GM10847 (cell line): ENCODE measurements around the gene ARL14EPL.

Source experiments
- POLR2A ChIP-seq: IDR thresholded peaks from 2 replicates; pipeline ENCODE4 v1.6.1; 2011; ENCODE audit not compliant: insufficient read length; ENCODE audit errors: extremely low read depth

The ARL14EPL gene

DNA sequence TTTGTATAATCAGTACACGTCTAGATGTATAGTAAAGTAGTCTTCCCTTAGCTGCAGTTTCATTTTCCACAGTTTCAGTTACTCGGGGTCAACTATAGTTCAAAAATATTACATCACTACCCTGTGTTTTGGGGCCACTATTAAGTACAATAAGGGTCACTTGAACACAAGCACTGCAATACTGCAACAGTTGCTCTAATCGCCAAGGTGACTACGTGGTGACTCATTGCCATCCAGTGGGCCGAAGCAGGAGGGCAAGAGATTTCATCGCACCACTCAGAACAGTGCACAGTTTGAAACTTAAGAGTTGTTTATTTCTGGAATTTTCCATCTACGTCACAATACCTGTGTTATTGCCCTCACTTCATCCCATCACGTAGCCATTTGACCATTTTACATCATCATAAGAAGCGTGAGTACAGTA, at the start of gene ARL14EPL:
Gene ARL14EPL, plus strand, starts transcription at position 379 of the 424 bp plus-strand sequence. CDS start 18,994 bp downstream, outside the sequence.
- no peak for TF ChIP-seq POLR2A

DNA sequence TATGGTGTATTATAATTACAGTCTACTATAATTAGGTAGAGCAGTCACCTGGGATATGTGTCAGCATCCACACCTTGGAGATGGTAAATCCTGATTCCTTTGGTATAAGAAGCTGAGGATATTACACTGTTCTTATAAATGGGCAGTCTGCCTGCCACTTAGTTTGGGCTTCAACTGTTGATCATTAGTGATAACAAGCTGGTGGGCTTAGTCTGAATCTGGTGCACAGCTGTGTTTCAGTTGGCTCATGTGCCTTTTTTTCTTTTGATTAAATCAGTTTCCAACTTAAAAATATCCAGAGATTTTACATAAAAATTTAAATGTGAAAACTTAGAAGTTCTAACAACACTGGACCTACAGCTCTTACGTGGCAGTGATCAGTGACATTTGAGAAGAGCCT, 48.8 kb upstream of the ARL14EPL start:
- TF ChIP-seq POLR2A = no peak

DNA sequence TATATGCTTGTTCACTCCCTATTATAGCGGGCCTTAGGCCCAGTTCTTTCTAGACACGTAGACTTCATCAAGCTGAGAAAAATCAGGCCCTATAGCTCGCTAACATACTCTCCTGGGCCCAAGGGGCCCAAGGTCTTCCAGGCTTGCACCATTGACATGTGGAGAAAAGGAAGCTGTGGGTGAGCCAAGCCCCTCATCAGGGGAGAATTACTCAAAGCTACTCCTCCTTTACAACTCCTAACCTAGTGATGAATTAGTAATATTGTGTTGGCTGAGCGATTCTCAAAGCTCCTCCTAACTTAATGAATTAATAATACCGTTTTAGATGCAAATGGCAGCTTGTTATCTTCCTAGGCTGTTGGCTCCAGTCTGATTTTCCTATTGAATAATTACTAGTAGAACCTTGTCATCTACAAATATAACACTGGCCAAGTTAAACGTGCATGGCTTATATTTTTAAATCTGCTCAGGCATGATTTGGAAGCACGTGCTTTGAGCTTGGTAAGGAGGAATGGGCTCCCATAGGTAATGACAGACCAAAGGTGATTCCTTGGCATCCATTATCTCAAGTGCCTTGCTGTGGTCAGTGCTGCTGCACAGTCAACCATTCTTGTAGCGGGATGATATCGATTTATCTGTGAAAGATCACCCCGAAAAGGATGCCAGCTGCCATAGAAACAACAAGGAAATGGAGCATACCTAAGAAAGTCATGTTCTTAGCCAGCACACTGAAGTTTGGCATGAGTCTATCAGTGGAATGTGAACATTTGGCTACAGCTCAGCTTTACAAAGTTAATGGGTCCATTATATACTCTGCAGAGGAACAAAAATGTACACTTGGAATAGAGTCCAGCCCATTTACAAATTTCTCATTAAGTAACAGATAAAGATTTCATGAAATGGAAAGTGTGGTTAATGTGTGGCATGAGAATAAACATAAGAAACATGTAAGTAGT, 46.2 kb upstream of the ARL14EPL start:
- TF ChIP-seq POLR2A = no peak

DNA sequence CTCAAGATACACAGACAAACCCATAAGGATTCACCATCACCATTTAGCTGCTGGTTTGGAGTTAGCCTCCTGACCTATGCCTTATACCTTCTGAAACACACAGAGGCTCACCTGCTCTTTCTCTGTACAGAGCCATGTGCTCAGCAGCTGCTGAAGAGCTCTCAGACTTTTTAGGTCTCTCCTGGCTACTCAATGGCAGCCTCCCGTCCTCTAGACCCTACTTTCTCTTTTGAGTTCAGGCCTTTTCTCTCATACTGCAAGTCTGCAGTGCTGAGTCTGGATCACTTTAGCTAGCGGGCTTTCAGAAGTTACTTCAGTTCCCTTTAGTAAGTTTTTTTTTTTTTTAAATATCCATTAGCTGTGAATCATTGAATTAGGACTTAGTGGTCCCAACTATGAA, 44.3 kb upstream of the ARL14EPL start:
- no peak for TF ChIP-seq POLR2A

DNA sequence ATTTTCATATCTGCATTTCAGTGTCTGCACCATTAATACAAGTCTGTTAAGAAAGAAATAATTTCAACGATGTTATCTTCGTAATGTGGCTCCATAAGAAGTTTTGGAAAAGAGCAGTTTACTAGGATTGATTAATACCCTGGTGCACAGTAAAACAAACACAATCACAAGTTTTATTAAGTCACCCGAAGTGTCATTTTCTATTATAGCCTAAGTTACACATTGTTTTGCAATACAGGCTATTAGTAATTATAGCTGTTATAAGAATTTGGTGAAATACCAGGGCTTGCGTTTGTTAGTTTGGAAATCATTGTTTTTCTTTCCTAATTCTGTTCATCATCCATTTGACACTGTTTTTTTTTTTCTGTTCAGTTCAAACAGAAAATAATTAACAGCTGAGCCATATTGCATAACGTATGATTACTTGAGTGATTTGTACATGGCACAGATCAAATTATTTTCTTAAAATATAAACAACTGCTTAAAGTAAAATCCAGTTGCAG, 39.4 kb upstream of the ARL14EPL start:
- TF ChIP-seq POLR2A = no peak

DNA sequence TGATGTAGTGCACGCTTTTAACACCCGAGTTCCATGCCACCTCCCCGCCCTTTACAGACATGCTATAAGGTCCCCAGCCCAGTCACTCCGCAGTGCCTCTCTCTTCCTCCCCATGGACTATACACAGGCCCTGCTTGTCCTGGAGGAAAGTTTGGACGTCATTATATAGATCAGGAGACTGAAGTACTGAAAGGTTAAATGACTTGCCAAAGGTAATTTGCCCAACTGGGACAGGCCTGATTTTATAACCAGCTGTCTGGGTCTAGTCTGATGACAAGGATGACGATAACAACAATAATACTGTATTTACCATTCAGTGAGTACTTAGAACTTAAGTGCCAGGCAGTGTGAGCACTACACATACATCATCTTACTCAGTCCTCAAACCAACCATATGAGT, 36.9 kb upstream of the ARL14EPL start:
- no peak for TF ChIP-seq POLR2A

DNA sequence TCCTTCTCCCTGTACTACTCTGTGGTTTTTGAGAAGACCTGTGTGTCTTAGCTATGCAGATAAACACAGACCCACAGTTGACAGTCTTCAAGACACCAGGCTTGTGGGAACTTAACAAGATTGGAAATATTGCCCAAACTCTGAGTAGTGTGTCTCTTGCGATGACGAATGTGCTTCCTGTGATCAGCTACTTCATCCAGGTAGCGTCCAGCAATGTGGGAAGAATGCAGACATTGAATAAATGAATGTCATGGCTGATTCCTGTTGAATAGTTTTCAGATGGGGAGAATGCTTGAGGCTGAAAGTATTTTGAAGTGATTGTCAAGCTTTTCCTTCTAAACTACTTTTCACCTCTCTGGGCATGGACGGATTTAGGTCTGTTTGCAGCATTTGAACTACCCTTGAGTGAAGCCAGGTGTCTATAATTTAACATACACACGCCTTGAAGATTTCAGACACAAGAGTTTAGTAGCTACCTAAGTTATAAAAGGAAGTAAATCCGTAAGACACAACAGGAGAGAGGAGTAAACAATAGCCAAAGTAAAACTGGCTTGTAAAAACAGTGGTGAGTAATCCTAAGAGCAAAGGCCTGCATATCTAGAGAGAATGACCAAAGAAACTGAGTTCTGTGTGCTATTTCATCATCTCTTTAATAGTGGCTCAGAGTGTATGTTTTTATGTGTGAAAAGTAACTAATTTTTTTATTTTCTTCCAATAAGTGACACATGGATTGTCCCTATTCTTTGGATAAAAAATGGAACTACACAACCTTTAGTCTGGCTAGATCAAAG, 30.0 kb upstream of the ARL14EPL start:
- TF ChIP-seq POLR2A = no peak

DNA sequence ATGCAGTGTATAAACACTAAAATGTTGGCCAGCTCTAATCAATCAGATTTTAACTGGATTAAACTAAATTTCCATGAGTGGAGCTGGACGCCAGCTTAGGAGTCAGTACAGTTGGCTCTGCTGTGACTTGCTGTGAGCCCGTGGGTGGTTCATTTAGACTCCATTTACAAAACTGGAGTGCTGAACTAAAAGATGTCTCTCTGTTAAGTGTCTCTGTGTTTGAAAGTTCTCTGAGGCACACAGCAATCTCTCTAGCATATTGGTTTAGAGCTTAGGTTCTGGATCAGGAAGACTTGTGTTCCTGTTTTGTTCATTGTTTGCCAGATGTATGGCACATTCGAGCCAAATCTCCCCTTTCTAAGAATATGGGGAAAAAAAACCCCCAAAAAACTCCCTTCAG, 28.0 kb upstream of the ARL14EPL start:
- no peak for TF ChIP-seq POLR2A

DNA sequence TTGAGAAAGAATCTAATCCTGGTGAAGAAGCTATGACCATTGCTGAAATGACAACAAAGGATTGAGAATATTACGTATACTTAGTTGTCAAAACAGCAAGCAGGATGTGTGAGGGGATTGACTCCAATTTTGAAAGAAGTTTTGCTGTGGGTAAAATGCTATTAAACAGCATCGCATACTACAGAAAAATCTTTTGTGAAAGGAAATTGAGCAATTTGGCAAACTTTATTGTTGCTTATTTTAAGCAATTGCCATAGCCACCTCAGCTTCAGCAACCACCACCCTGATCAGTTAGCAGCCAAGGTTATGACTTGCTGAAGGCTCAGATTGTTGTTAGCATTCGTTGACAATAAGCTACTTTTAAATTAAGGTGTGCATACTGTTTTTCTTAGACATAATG, 22.5 kb upstream of the ARL14EPL start:
- no peak for TF ChIP-seq POLR2A

DNA sequence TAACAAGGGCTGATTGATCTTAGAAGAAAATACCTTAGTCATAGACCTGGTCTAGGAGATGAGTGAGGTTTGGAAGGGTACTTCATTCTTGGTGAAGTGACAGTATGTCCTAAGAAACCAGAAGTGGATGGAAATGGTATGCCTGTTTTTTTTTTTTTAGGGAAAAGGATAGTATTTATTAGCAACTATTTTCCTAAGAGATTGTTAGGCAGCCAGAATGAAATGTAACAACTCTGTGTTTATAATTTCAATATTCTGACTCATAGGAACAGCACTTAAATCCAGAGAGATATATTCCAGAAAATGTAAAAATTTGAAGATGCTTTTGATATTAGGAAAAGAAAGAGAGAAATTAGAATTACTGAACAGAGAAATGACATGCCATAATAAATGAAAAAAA, 21.2 kb upstream of the ARL14EPL start:
- no peak for TF ChIP-seq POLR2A

DNA sequence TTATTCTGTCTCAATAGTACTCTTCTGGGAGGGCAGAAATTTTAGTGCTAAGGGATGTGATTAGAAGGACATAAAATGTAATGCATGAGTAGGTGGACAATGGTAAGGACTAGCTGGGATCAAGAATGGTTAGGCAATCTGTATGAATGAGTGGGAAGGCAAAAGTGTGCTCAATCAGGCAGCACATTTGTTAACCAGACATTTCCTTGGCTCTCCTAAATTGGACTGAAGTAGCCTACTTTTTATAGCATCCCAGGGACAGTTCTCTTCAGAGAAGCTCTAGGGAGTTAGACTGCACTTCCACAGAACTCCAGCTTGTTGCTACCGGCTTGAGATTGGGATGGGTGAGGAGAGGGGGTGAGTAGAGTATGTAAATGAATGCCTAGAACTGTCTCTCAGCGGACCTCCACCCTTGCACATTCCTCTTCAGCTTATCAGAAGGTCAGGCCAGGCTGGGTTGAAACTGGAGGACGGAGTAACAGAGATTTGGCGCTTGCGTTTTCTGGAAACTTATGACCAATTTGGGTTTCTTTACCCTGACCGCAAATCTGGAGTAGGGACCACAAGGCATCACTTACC, 19.0 kb upstream of the ARL14EPL start:
- TF ChIP-seq POLR2A = no peak

DNA sequence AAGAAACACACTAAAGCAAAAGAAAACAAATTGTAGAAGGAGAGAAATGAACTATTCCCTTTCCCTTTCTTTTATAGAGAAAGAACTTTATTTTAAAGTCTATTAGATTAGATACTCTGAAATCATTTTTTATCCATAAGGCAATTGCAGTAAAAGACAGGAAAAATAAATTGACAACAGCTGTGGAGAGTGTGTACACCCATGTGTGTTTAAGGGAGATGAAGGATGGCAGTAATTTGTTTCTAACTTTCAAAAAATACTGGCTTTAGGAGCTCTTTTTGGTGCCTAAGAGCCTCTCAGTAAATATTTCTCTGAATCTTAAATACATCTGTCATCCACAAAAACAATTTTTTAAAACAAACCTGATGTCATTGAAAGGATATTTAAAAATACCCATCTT, 18.3 kb upstream of the ARL14EPL start:
- TF ChIP-seq POLR2A = no peak

DNA sequence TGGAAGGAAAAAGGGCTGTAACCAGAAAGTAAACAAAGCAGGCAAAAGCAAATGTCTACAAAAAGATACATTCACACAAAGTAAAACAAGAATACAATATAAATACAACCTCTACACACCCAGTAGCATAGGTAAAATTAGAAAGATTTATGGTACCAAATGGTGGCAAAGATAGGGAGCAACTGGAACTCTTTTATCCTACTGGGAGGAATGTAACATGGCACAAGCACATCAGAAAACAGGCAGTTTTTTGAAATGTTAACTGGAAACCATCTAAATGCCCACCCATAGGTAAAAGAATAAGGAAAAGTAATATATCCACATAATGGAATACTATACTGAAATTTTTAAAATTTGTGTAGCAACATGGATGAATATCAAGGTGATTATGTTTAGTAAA, 8.7 kb upstream of the ARL14EPL start:
- TF ChIP-seq POLR2A = no peak

DNA sequence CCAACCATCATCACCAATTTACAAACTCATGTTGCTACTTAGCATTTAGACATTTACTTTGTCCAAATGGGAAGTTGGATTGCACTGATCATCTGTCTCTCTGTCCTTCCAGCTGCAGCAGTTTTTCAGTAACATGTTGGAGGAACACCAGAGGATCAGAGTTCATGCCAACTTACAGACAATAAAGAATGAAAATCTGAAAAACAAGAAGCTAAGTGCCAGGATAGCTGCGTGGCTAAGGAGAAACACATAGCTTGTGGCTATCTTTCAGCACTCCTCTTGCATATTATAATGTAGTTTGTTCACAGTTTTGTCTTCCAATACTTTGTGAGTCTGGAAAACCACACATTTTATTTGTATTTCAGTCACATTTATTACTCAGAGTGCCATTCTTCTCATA, 6.4 kb upstream of the ARL14EPL start:
- no peak for TF ChIP-seq POLR2A

DNA sequence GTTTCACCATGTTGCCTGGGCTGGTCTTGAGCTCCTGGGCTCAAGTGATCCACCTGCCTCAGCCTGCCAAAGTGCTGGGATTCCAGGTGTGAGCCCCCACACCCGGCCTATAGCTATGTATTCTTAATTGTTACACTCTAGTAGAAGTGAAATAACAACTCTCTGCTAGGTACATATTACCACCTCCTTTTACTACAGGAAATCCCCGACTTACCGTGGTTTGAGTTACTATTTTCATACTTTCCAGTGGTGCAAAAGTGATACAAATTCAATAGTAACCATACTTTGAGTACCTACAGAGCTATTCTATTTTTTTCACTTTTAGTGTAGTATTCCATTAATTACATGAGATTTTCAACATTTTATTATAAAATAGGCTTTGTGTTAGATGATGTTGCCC, 719 bp downstream of the ARL14EPL start:
- no peak for TF ChIP-seq POLR2A
